Endothelial cell of umbilical vein (primary cell): Measurements from ENCODE around the gene TSEN2.

ENCODE experiments used
- EZH2 ChIP-seq: IDR thresholded peaks from 2 replicates; pipeline ENCODE4 v1.6.1; 2012; ENCODE audit warnings: borderline replicate concordance, low read depth, mild to moderate bottlenecking, moderate library complexity, low read length, inconsistent platforms; ENCODE audit not compliant: severe bottlenecking
- FOS ChIP-seq: IDR thresholded peaks from 2 replicates; pipeline ENCODE4 v1.6.1; 2011; ENCODE audit warnings: mild to moderate bottlenecking, low read length, moderate library complexity, borderline replicate concordance; ENCODE audit not compliant: insufficient read depth
- GATA2 ChIP-seq: IDR thresholded peaks from 2 replicates; pipeline ENCODE4 v1.7.0; 2011; ENCODE audit warnings: low read depth, mild to moderate bottlenecking, moderate library complexity, mixed read lengths, low read length; ENCODE audit not compliant: insufficient read length, insufficient read depth
- JUN ChIP-seq: IDR thresholded peaks from 2 replicates; pipeline ENCODE4 v1.6.1; 2011; ENCODE audit warnings: borderline replicate concordance, low read depth; ENCODE audit not compliant: insufficient read length, insufficient read depth
- MYC ChIP-seq: IDR thresholded peaks from one replicate; pipeline ENCODE4 v1.6.1; 2011; ENCODE audit warnings: mild to moderate bottlenecking, low read depth, low read length
- POLR2A ChIP-seq: IDR thresholded peaks from 2 replicates; pipeline ENCODE4 v1.6.1; 2012; ENCODE audit warnings: low read depth, mild to moderate bottlenecking, control low read depth, low read length
- POLR2AphosphoS5 ChIP-seq: IDR thresholded peaks from 2 replicates; pipeline ENCODE4 v1.6.1; 2012; ENCODE audit warnings: low read depth, mild to moderate bottlenecking, control low read depth, low read length, moderate library complexity; ENCODE audit not compliant: insufficient read depth
- TF ChIP-seq, protein P1 (sequence below), 2 donors: IDR thresholded peaks; 1 replicate in 1 of 2; 2 replicates in 1 of 2; pipeline ENCODE4 v1.5.1; 2011; ENCODE audit warnings: low read length in 2 of 2, mild to moderate bottlenecking in 2 of 2, moderate library complexity in 2 of 2, control low read depth in 1 of 2, inconsistent platforms in 1 of 2, low read depth in 1 of 2; ENCODE audit not compliant: insufficient read depth in 1 of 2; ENCODE audit errors: extremely low read depth in 1 of 2
- TF ChIP-seq, protein P2 (sequence below): IDR thresholded peaks from 2 replicates; pipeline ENCODE4 v1.6.1; 2011; ENCODE audit not compliant: insufficient read depth, insufficient read length

DNA sequence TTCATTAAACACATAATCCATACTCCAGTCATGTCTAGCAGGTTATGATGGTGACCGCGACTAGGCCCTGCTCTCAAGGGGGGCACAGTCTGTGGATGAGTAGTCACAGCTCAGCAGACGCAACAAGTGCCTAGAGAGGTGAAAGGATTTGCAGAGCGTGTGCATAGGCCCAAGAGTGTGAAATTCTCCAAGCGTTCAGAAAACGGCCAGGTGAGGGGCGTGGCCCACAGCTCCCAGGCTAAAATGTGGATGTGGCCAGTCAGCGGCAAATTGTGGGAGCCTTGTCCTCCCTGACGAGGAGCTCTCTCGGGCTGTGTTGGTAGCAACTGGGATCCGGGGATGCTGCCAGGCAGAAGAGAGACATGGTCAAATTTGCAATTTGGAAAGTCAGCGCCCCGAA is 46.4 kb upstream of the TSEN2 start:
- TF ChIP-seq, protein P1, sequence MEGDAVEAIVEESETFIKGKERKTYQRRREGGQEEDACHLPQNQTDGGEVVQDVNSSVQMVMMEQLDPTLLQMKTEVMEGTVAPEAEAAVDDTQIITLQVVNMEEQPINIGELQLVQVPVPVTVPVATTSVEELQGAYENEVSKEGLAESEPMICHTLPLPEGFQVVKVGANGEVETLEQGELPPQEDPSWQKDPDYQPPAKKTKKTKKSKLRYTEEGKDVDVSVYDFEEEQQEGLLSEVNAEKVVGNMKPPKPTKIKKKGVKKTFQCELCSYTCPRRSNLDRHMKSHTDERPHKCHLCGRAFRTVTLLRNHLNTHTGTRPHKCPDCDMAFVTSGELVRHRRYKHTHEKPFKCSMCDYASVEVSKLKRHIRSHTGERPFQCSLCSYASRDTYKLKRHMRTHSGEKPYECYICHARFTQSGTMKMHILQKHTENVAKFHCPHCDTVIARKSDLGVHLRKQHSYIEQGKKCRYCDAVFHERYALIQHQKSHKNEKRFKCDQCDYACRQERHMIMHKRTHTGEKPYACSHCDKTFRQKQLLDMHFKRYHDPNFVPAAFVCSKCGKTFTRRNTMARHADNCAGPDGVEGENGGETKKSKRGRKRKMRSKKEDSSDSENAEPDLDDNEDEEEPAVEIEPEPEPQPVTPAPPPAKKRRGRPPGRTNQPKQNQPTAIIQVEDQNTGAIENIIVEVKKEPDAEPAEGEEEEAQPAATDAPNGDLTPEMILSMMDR (IDR thresholded peaks at IDR 0.05; ENCODE audit: extremely low read depth in 1 of 2, insufficient read depth in 1 of 2, low read depth in 1 of 2, low read length in 2 of 2): no peak
- TF ChIP-seq POLR2AphosphoS5 (no peak), POLR2A (no peak), FOS (no peak), EZH2 (no peak), MYC (no peak), GATA2 (no peak), JUN (no peak)
- TF ChIP-seq, protein P2, sequence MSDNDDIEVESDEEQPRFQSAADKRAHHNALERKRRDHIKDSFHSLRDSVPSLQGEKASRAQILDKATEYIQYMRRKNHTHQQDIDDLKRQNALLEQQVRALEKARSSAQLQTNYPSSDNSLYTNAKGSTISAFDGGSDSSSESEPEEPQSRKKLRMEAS: no peak
